ENCODE results near the gene MTMR2. TPM values are rescaled to one million over a fixed set of nuclear protein-coding genes. Genes with fewer than 3 reads are reported as not detected.
"Not testable (repeated sequence)": the region's sequence is repeated elsewhere in the genome, so short reads cannot be mapped to it uniquely, and the experiment has no call there.

The MTMR2 gene
- polyA plus RNA-seq, 3 donors: 1.9 to 5.1 (median 2.6) TPM

GRCh38 chr11:95877291-95877690 lies 46.6 kb downstream of the MTMR2 start:
- H3K27me3 Mint-ChIP-seq (ENCODE audit: low read depth in 3 of 3): peaks cover 0 to 2% (median 0%) of the 10 kb centered on the region in 3 donors
- Histone ChIP-seq H3K9me3 (replicated peaks in 1 of 2; ENCODE audit: control insufficient read depth in 1 of 2, insufficient read depth in 1 of 2, low read length in 2 of 2) (peaks cover 0 to 5% of the 10 kb centered on the region in 2 donors), H3K4me3 (replicated peaks in 1 of 3; ENCODE audit: low read depth in 2 of 3, low read length in 3 of 3) (no peak overlapping the region), H2AFZ (ENCODE audit: insufficient read depth, low read depth, low read length, poor library complexity, severe bottlenecking) (no peak overlapping the region), H3K9ac (ENCODE audit: insufficient read depth, low read length, poor library complexity, severe bottlenecking) (no peak overlapping the region), H3K4me2 (replicated peaks; ENCODE audit: extremely low read depth, low read length, poor library complexity, severe bottlenecking) (no peak overlapping the region), H3K36me3 (replicated peaks in 1 of 2; ENCODE audit: control insufficient read depth in 1 of 2, insufficient read depth in 2 of 2, low read length in 2 of 2) (no peaks in the 10 kb centered on the region), H3K27me3 (ENCODE audit: control insufficient read depth in 2 of 2, insufficient read depth in 2 of 2, low read length in 2 of 2) (no peaks in the 10 kb centered on the region), H3K4me1 (ENCODE audit: control insufficient read depth in 1 of 2, insufficient read depth in 2 of 2, low read length in 2 of 2) (no peaks in the 10 kb centered on the region), H4K20me1 (ENCODE audit: insufficient read depth, low read length) (no peaks in the 10 kb centered on the region), H3K27ac (ENCODE audit: low read depth in 1 of 2, low read length in 2 of 2) (no peak overlapping the region), H3K79me2 (ENCODE audit: insufficient read depth, low read length) (no peaks in the 10 kb centered on the region)
- no peak overlapping the region for H3K4me3 Mint-ChIP-seq
- no CpG with 5 or more reads among the region's 2 CpGs for WGBS (ENCODE audit: insufficient coverage)
- H3K4me1 Mint-ChIP-seq: no peaks in the 10 kb centered on the region
- no peak for TF ChIP-seq CTCF (IDR thresholded peaks at IDR 0.05)
- H3K9me3 Mint-ChIP-seq: peaks cover 2 to 16% (median 13%) of the 10 kb centered on the region in 7 donors
- H3K36me3 Mint-ChIP-seq: peaks cover 5 to 21% of the 10 kb centered on the region in 2 donors
- intact Hi-C loops (cut with micrococcal nuclease): no loop called here
- DNase-seq: no peak
- H3K27ac Mint-ChIP-seq: no peak overlapping the region

- H3K9me3 ChIP-seq (replicated peaks in 1 of 2; ENCODE audit: control insufficient read depth in 1 of 2, insufficient read depth in 1 of 2, low read length in 2 of 2); H3K4me2 ChIP-seq (replicated peaks; ENCODE audit: extremely low read depth, low read length, poor library complexity, severe bottlenecking); H3K9ac ChIP-seq (ENCODE audit: insufficient read depth, low read length, poor library complexity, severe bottlenecking); DNase-seq; H3K4me3 ChIP-seq (replicated peaks in 1 of 3; ENCODE audit: low read depth in 2 of 3, low read length in 3 of 3); H3K27me3 ChIP-seq (ENCODE audit: control insufficient read depth in 2 of 2, insufficient read depth in 2 of 2, low read length in 2 of 2); H3K79me2 ChIP-seq (ENCODE audit: insufficient read depth, low read length); H3K27ac Mint-ChIP-seq; H3K4me3 Mint-ChIP-seq; H3K4me1 Mint-ChIP-seq; H3K4me1 ChIP-seq (ENCODE audit: control insufficient read depth in 1 of 2, insufficient read depth in 2 of 2, low read length in 2 of 2); intact Hi-C loops (cut with micrococcal nuclease); H3K36me3 Mint-ChIP-seq; H3K27me3 Mint-ChIP-seq (ENCODE audit: low read depth in 3 of 3); H2AFZ ChIP-seq (ENCODE audit: insufficient read depth, low read depth, low read length, poor library complexity, severe bottlenecking); H3K27ac ChIP-seq (ENCODE audit: low read depth in 1 of 2, low read length in 2 of 2); H4K20me1 ChIP-seq (ENCODE audit: insufficient read depth, low read length); H3K36me3 ChIP-seq (replicated peaks in 1 of 2; ENCODE audit: control insufficient read depth in 1 of 2, insufficient read depth in 2 of 2, low read length in 2 of 2): not testable (repeated sequence)
- H3K9me3 Mint-ChIP-seq: peaks cover 0 to 13% (median 9%) of the 10 kb centered on the region in 7 donors
- no CpG with 5 or more reads among the region's 3 CpGs for WGBS (ENCODE audit: insufficient coverage)
Observed at GRCh38 chr11:95870877-95871276, 53.0 kb downstream of the MTMR2 start.

Data from CD14-positive monocyte (primary cell).